Uterus (tissue), 2 donors: ENCODE measurements around the gene ECHDC1.

Experiments
- POLR2A ChIP-seq, 2 donors: fragments of 450-650 bp; IDR thresholded peaks; one replicate each; pipeline ENCODE4 v1.6.1; 2016; ENCODE audit warnings: antibody characterized with exemption in 2 of 2, mild to moderate bottlenecking in 1 of 2, moderate library complexity in 1 of 2
- TF ChIP-seq, protein P1 (sequence below), 4 experiments: fragments of 200-600 bp in 2 of 4; fragments of 450-650 bp in 2 of 4; sonication (generic) in 2 of 4; IDR thresholded peaks; one replicate each; pipeline ENCODE4 v1.5.1; 2016 to 2019; ENCODE audit warnings: antibody characterized with exemption in 4 of 4, mild to moderate bottlenecking in 2 of 4, moderate library complexity in 1 of 4

GRCh38 chr6:127341471-127342202, 1.8 kb downstream of the ECHDC1 start:
- TF ChIP-seq, protein P1, sequence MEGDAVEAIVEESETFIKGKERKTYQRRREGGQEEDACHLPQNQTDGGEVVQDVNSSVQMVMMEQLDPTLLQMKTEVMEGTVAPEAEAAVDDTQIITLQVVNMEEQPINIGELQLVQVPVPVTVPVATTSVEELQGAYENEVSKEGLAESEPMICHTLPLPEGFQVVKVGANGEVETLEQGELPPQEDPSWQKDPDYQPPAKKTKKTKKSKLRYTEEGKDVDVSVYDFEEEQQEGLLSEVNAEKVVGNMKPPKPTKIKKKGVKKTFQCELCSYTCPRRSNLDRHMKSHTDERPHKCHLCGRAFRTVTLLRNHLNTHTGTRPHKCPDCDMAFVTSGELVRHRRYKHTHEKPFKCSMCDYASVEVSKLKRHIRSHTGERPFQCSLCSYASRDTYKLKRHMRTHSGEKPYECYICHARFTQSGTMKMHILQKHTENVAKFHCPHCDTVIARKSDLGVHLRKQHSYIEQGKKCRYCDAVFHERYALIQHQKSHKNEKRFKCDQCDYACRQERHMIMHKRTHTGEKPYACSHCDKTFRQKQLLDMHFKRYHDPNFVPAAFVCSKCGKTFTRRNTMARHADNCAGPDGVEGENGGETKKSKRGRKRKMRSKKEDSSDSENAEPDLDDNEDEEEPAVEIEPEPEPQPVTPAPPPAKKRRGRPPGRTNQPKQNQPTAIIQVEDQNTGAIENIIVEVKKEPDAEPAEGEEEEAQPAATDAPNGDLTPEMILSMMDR (IDR thresholded peaks at IDR 0.05), result no peak
- no peak for TF ChIP-seq POLR2A (IDR thresholded peaks at IDR 0.05)
